Fibroblast of the aortic adventitia (primary cell): Measurements from ENCODE around the gene C1orf105. TPM values are rescaled to one million over a fixed set of nuclear protein-coding genes. Genes with fewer than 3 reads are reported as not detected.

Experiments used
- DNase-seq: peaks from one replicate; pipeline ENCODE4 v3.0.0-alpha.2; 2010; ENCODE audit warnings: low read depth
- H3K4me3 ChIP-seq: 2 replicates; pipeline ENCODE4 v1.5.1; 2011; ENCODE audit warnings: low read depth, mild to moderate bottlenecking, control low read depth, low read length, moderate library complexity
- total RNA-seq: library from RNA; depleted of rRNA; stranded (reverse); fragments of >200 nt; gene quantifications from 2 replicates; pipeline ENCODE4 v1.2.3, GENCODE V29; 2012; ENCODE audit warnings: low replicate concordance
- TF ChIP-seq, protein P1 (sequence below): IDR thresholded peaks from 2 replicates; pipeline ENCODE4 v1.5.1; 2011; ENCODE audit warnings: mild to moderate bottlenecking, low read length, control low read depth, inconsistent platforms; ENCODE audit not compliant: insufficient read depth

C1orf105 gene
- total RNA-seq, 1 donor: not detected

DNA sequence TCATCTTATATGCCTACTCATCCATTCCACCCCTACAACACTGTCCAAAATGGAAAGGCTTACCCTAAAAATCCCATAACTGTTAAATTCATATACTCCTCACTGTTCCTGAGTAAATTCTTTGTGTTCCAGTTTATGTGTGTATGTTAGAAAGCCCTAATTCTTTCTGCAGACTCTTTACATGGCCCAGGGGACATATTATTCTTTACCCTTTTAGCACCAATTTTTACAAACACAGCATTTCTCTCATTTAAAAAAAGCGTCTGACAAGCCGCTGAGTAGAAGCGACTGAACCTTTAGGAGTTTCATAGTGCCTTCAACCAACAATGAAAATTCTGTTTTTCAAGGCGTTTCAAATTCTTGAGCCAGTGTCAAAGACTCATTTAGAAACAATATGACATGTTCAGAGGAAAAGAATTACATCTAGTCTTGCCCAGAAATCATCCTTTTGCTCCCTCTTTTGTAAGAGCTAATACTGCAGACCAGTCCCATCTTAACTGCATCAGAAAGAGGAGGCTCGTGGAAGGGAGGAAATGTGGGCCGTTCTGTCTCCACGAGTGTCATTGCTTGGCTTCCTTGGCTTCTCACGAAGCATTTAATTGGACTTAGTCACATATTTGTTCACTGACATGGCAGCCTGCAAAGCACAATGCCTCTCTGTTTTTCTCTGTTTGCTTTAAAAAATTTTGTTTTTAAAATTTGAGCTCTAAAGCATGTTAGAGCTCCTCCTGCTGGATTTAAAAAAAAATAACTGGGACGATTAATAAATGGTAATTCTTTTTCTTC is 21.3 kb upstream of the C1orf105 start:
- TF ChIP-seq, protein P1, sequence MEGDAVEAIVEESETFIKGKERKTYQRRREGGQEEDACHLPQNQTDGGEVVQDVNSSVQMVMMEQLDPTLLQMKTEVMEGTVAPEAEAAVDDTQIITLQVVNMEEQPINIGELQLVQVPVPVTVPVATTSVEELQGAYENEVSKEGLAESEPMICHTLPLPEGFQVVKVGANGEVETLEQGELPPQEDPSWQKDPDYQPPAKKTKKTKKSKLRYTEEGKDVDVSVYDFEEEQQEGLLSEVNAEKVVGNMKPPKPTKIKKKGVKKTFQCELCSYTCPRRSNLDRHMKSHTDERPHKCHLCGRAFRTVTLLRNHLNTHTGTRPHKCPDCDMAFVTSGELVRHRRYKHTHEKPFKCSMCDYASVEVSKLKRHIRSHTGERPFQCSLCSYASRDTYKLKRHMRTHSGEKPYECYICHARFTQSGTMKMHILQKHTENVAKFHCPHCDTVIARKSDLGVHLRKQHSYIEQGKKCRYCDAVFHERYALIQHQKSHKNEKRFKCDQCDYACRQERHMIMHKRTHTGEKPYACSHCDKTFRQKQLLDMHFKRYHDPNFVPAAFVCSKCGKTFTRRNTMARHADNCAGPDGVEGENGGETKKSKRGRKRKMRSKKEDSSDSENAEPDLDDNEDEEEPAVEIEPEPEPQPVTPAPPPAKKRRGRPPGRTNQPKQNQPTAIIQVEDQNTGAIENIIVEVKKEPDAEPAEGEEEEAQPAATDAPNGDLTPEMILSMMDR: peak; percentile 51
- H3K4me3 ChIP-seq: peak overlapping the region; percentile 3

DNA sequence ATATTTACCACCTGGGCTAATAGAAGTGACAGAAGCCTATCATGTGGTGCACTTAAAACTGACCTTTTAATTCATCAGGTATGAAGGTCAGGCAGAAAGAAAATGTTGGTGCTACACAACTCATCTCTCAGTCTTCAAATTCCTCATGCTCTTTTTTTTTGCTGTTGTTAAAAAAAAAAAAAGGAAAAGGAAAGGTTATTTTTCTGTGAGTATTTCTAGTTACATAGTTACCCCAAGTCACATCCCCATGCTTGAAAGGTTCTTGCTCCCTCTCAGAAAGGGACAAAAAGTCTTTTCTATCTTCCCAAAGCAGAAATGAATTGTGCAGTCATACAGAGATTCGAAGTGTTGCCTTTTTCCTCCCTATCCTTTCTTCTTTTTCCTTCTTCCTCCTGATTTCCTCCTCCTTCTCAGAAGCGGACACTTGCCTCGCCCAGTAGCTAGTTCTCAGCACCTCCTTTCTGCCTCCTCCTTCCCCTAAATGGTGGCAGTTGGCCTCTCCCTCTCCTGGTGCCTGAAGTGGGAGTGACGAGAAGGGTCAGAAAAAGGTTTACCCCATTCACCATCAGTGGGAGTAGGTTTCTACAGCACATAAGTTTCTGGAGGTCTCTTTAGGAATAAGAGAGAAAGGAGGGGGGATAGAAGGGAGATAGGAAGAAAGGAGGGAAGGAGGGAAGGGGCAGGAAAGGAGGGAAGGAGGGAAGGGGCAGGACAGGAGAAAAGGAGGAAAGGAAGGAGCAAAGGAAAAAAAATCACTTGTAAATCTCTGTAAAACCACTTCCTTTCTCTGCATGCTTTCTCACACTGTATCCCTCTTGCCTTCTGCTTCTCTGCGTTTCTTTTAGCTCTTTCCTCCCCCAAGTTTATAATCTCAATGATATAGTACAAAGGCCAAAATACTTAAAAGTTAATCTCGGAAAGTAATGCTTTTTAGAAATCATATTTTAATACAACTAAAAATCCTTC is 20.4 kb upstream of the C1orf105 start:
- TF ChIP-seq, protein P1: peak; percentile 9
- no peak overlapping the region for H3K4me3 ChIP-seq
- DNase-seq: no peak

More for the DNA sequence above, 21.3 kb upstream of the C1orf105 start:
- peak; percentile 99 for DNase-seq

DNA sequence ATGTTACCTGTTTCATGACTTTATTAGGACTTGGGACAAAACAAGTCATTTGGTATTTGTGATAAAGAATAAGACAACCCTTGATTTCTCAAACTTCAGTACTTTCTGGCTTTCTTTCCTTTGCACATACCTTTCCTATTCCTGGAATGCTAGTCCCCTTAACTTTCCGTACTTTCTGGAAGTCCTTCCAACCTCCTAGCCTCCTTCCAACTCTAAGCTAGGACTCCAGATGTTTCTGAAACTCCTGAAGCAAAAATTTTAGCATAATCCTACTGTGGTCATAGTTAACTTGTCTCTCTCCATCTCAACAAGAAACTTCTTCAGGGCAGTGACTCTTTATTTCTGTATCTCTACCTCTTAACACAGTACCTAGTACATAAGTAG is 19.8 kb upstream of the C1orf105 start:
- H3K4me3 ChIP-seq: no peak overlapping the region
- TF ChIP-seq, protein P1: no peak
- DNase-seq: peak; percentile 59

DNA sequence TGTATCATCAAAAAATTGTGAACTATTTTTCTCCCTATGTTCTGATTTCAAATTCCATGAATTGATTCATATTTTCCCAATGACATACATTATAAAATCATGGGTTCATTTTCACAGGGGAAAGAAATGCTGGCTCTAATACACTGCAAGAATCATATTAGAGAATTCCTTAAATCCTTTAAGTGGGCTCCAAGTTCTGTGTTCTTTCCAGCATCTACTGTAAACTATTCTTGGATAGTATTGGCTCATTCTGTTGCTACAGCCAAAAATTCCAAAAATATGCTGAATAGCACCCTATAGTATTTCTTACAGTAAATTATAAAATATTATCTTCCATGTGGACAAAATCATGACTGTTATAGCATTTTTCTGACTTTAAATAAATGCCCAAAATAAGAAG is 19.0 kb upstream of the C1orf105 start:
- DNase-seq: peak; percentile 37
- TF ChIP-seq, protein P1: no peak
- H3K4me3 ChIP-seq: no peak overlapping the region

DNA sequence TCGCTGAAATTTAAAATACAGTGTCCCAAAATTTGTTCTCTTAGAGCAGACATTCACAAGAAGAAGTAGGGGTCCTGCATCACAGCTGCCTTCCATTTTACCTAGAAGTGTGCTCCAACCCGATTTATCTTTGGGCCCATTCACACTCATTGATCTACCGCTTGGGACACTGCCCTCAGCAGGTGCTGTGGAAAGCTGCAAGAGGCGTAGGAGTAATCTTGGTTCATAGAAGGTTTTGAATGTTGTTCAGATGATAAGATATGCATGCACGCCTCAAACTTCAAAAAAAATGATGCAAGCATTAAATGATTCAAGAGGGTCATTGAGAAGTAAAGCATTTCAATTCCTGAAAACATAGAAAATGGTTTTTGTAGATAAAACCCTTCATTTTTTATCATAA is 18.6 kb upstream of the C1orf105 start:
- TF ChIP-seq, protein P1: peak; percentile 41
- H3K4me3 ChIP-seq: no peak overlapping the region

DNA sequence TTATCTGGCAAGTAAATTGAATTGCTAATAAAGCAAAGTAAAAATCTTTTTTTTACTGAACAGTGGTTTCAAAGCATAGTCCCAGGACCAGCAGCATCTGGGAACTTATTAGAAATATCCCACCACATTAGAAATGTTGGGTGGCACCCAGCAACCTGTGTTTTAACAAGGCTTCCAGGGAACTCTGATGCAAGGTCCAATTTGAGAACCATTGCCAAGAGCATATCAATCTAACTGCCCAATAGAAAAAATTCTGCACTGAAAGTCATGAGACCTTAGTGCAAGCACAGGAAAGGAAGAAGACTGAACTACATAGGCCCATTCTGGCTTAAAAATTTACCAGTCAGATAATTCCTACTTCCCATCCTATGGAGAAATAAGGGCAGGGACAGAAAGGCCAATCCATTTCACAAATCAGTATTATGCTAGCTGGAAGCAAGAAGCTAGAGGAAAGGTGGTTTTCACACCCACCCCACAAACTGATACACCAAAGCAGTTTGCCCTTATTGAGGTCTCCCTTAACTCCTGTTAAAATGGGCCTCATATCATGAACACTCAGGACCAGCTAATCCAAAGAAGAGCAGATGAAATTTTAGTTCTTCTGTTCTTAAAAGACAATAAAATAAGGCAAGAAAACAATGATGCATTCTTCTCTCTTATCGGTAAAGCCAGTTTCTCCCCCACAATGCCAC is 17.5 kb upstream of the C1orf105 start:
- H3K4me3 ChIP-seq: no peak overlapping the region
- peak; percentile 49 for DNase-seq
- TF ChIP-seq, protein P1: no peak

More for the DNA sequence above, 18.6 kb upstream of the C1orf105 start:
- peak; percentile 31 for DNase-seq
